GM12864 (cell line): ENCODE data around the gene SPCS3.

Source experiments
- DNase-seq: peaks from one replicate; pipeline ENCODE4 v3.0.0-alpha.2; 2011; ENCODE audit warnings: low read depth
- H3K4me3 ChIP-seq: 2 replicates; pipeline ENCODE4 v1.5.1; 2011; ENCODE audit warnings: mild to moderate bottlenecking, low read depth, low read length, control low read depth
- TF ChIP-seq, protein P1 (sequence below): IDR thresholded peaks from 2 replicates; pipeline ENCODE4 v1.5.1; 2011; ENCODE audit warnings: low read depth, mild to moderate bottlenecking, moderate library complexity, low read length, control low read depth, inconsistent platforms; ENCODE audit errors: missing control alignments

Gene SPCS3

DNA sequence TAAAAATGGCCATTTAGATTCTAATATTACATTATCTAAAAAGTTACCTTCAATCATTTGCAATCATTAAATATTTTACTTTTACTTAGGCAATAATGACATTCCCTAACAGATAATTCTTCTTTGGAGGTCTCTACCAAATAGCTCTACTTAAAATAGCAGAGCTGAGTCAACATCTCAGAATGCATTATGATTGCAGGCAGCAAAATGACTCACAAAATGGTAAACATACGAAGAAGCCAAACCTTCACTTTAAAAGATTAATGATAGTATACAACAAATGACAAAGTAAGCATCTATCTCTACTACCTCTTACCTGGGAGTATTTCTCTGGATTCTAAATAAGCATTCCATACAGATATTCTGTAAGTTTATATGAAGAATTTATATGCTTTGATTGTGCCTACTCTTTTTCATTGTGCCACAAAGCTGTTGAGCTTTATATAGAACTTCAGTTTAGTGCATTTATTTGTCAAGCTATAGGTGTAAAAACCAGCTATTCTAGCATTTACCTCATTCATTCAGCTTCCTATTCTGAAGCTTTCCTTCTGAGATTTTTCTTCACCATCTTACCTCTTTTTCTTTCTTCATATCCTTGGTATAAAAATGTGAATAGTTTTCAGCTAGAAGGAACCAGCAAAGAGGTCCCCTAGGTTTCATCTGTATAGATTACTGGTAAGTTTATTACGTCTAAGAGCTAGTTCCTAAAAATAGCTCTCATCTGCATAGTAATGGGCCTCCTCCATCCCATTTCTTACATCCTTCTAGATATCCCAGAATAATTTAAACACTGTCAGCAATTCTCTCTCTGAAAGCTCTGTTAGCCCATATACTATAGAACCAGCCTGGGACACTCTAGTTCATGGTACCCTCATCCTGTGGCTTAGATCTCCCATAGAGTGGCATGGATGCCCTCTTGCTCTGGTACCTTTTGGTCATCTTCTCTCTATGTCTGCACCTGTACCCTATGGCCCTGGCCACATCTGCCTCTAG, 17.2 kb upstream of the SPCS3 start:
- no peak overlapping the region for H3K4me3 ChIP-seq
- TF ChIP-seq, protein P1, sequence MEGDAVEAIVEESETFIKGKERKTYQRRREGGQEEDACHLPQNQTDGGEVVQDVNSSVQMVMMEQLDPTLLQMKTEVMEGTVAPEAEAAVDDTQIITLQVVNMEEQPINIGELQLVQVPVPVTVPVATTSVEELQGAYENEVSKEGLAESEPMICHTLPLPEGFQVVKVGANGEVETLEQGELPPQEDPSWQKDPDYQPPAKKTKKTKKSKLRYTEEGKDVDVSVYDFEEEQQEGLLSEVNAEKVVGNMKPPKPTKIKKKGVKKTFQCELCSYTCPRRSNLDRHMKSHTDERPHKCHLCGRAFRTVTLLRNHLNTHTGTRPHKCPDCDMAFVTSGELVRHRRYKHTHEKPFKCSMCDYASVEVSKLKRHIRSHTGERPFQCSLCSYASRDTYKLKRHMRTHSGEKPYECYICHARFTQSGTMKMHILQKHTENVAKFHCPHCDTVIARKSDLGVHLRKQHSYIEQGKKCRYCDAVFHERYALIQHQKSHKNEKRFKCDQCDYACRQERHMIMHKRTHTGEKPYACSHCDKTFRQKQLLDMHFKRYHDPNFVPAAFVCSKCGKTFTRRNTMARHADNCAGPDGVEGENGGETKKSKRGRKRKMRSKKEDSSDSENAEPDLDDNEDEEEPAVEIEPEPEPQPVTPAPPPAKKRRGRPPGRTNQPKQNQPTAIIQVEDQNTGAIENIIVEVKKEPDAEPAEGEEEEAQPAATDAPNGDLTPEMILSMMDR, result no peak
- no peak for DNase-seq

DNA sequence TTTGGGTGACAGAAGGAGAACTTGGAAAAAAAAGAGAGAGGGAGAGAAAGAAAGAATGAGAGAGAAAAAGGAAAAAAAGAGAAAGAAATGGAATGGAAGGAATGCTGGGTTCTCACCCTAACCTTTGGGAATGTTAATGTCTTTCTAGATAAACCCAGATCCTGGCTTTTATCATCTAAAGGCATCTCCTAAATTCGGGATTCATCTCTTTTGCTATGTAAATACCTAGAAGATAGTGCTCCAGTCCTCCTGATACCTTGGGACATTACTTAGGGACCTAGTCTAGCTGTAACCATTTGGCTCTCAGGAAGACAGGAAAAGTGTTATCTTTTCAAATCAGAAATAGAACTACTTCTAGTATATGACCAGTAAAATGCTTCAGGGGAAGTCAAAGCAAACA, 15.8 kb upstream of the SPCS3 start:
- TF ChIP-seq, protein P1, result no peak
- no peak for DNase-seq
- H3K4me3 ChIP-seq, result no peak overlapping the region

DNA sequence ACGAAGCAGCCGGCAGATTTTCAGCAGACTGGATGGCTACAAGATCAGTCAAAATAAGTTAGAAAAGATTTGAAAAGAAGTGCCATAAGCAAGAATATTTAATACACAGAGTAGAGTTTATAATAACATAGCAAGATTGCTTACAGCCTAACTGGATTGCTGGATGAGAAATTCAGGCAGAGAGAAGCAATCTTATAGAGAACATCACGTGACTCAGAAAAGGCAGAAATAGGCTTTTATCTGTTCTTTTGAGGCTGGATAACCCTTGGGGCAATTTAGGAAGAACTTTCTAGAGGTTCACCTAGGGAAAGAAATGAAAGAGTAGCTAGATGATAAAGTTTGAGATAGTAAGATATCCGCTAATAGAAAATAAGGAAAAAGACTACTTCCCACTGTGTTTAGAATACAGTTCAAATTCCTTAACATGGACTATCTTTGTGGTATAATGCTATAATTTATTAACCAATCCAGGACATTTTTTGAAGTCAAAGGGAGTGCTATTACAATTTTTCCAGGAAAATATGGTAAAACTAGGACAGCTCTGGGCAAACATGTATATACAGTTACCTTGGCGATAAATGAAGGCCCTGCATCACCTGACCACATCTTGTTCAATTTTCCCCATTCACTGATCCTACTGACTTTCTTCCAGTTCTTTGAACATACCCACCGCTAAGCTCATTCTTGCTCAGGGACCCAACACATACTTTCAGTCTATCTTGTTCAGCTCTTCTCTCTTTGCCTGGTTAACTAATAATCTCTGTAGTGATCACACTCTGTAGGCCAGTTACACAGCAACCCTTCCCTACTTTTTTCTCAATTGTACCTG, 12.7 kb upstream of the SPCS3 start:
- H3K4me3 ChIP-seq, result no peak overlapping the region
- TF ChIP-seq, protein P1, result no peak
- DNase-seq, result no peak

DNA sequence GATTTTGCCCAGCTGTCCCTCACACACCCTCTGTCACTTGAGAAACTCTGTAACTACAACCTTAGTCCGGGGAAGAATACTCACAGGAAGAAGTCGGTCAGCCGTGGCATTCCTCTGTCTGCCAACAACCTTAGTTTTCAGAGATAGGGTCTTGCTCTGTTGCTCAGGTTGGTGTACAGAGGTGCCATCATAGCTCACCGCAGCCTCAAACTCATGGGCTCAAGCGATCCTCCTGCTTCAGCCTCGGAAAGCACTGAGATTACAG, 12.2 kb upstream of the SPCS3 start:
- TF ChIP-seq, protein P1, result no peak
- no peak overlapping the region for H3K4me3 ChIP-seq
- no peak for DNase-seq

DNA sequence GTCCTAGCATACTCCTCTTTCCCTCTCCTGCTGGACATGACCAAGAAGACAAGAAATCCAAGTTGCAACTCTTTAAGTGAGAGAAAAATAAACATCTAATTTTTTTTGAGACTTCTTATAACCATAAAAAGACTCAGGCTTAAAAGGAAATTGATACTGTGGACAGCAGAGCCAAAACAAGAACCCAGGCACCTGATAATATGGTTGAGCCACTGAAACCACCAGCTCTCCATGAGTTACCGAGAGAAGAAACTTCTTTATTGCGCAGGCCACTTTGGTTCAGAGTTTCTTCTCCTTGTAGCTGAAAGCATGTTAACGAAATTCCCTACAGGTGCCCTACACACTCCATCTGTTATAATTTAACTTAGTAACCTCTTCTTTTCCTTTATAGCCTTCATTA, 11.3 kb upstream of the SPCS3 start:
- no peak for DNase-seq
- H3K4me3 ChIP-seq, result no peak overlapping the region
- TF ChIP-seq, protein P1, result no peak

DNA sequence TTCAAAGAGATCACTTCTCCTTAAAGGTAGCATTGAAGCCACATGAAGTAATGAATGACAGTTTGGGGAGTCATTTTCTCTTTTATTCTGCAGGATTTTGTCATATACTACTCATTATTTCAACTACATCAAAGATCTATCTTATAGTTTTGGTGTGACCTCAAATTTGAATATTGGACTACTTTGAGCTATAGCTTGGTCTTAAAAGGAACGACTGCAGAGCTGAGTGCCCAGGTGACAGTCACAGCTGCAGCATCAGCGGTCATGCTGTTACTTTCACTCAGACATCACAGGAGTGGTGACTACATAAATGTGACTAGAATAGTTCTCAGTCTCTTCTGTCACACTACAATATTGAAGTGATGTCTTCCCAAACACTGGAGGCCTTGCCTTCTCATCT, 10.7 kb upstream of the SPCS3 start:
- TF ChIP-seq, protein P1, result no peak
- H3K4me3 ChIP-seq, result no peak overlapping the region
- DNase-seq, result peak; percentile 76
